ENCODE data around the gene PHF20.
"Not testable (repeated sequence)": the region's sequence is repeated elsewhere in the genome, so short reads cannot be mapped to it uniquely, and the experiment has no call there.

The PHF20 gene

DNA sequence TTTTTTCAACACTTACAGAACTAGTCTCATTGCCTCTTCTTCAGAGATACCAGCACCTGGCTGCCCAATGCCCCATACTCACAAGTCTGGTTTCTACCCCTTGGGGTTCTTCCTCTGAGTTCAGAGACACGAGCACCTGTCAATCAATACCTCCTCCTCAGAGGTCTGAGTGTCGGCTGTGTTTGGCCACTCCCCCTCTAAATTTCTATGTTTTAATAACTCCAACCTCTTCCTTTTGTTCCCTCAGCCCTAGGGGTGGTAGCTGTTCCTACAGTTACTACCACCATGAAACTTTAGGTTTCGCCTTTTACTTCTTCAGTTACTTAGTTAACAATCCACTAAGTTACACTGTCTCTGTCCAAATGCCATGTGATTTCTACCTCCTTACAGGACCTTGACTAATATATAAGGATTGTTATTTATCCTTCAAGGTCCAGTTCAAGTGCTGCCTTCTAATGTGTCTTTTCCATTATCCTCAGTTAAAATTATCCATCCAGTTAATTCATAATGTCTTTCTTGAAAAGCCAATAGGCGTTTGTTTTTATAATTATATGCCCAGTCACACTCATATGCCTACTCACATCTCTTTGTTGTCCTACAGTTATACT is 14.6 kb upstream of the PHF20 start:
- DNase-seq = no peak
- Histone ChIP-seq H3K27me3 (ENCODE audit: insufficient read depth, low read length) (no peaks in the 10 kb centered on the region), H3K27ac (ENCODE audit: low read depth, low read length) (no peak overlapping the region), H3K4ac (ENCODE audit: low read depth, low read length) (no peak overlapping the region), H3K9me3 (ENCODE audit: insufficient read depth, low read depth, low read length) (no peaks in the 10 kb centered on the region), H3K4me2 (ENCODE audit: low read length) (no peak overlapping the region), H2BK120ac (ENCODE audit: insufficient read depth, low read length, poor library complexity) (no peak overlapping the region), H2AK5ac (ENCODE audit: low read length) (no peak overlapping the region), H3K4me1 (ENCODE audit: control insufficient read depth in 1 of 2, insufficient read depth in 2 of 2, low read length in 2 of 2) (no peaks in the 10 kb centered on the region), H4K91ac (ENCODE audit: low read depth, low read length) (no peak overlapping the region), H2BK12ac (ENCODE audit: low read length) (no peak overlapping the region), H3K23ac (ENCODE audit: low read length) (no peak overlapping the region), H2BK5ac (ENCODE audit: low read depth, low read length, poor library complexity) (no peak overlapping the region), H3K18ac (ENCODE audit: low read length) (no peak overlapping the region), H3K79me1 (ENCODE audit: low read length) (no peaks in the 10 kb centered on the region), H3K4me3 (ENCODE audit: low read depth, low read length) (no peak overlapping the region), H3K9ac (ENCODE audit: low read length) (no peak overlapping the region), H4K8ac (ENCODE audit: low read depth, low read length) (no peak overlapping the region), H3K14ac (ENCODE audit: low read length) (no peak overlapping the region), H4K12ac (ENCODE audit: low read depth, low read length) (no peak overlapping the region), H3K79me2 (ENCODE audit: control insufficient read depth, insufficient read depth, low read length, poor library complexity) (no peaks in the 10 kb centered on the region), H3K36me3 (ENCODE audit: control insufficient read depth in 1 of 2, insufficient read depth in 2 of 2, low read length in 2 of 2) (no peaks in the 10 kb centered on the region), H2AFZ (ENCODE audit: insufficient read depth, low read length, poor library complexity) (no peak overlapping the region)
- no CpG with 5 or more reads among the region's 4 CpGs for WGBS (ENCODE audit: extremely low coverage, insufficient coverage, insufficient read length)

DNA sequence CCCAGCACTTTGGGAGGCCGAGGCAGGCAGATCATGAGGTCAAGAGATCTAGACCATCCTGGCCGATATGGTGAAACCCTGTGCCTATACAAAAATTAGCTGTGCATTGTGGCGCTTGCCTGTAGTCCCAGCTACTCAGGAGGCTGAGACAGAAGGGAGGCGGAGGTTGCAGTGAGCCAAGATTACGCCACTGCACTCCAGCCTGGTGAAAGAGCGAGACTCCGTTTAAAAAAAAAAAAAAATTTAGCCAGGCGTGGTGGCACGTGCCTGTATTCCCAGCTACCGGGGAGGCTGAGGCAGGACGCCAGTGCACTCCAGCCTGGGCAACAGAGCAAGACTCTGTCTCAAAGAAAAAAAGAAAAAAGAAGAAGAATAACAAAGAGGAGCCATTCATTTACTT is 10.3 kb upstream of the PHF20 start:
- H2BK5ac ChIP-seq (ENCODE audit: low read depth, low read length, poor library complexity); H3K4me1 ChIP-seq (ENCODE audit: control insufficient read depth in 1 of 2, insufficient read depth in 2 of 2, low read length in 2 of 2); H2AFZ ChIP-seq (ENCODE audit: insufficient read depth, low read length, poor library complexity); H4K12ac ChIP-seq (ENCODE audit: low read depth, low read length); H3K14ac ChIP-seq (ENCODE audit: low read length); H3K9ac ChIP-seq (ENCODE audit: low read length); H3K18ac ChIP-seq (ENCODE audit: low read length); H2BK120ac ChIP-seq (ENCODE audit: insufficient read depth, low read length, poor library complexity); H4K8ac ChIP-seq (ENCODE audit: low read depth, low read length); H3K36me3 ChIP-seq (ENCODE audit: control insufficient read depth in 1 of 2, insufficient read depth in 2 of 2, low read length in 2 of 2); H2AK5ac ChIP-seq (ENCODE audit: low read length); H3K79me2 ChIP-seq (ENCODE audit: control insufficient read depth, insufficient read depth, low read length, poor library complexity); H3K4ac ChIP-seq (ENCODE audit: low read depth, low read length); H3K4me2 ChIP-seq (ENCODE audit: low read length); H3K9me3 ChIP-seq (ENCODE audit: insufficient read depth, low read depth, low read length); H3K23ac ChIP-seq (ENCODE audit: low read length); H3K27me3 ChIP-seq (ENCODE audit: insufficient read depth, low read length); H3K27ac ChIP-seq (ENCODE audit: low read depth, low read length); H3K79me1 ChIP-seq (ENCODE audit: low read length); H4K91ac ChIP-seq (ENCODE audit: low read depth, low read length); H2BK12ac ChIP-seq (ENCODE audit: low read length); H3K4me3 ChIP-seq (ENCODE audit: low read depth, low read length): not testable (repeated sequence)
- WGBS (ENCODE audit: extremely low coverage, insufficient coverage, insufficient read length) = no CpG with 5 or more reads among the region's 11 CpGs
- DNase-seq = peak; percentile 50 to 76

GRCh38 chr20:35762461-35762860 is 9.4 kb upstream of the PHF20 start:
- Histone ChIP-seq H3K4me3 (ENCODE audit: low read depth, low read length) (no peak overlapping the region), H4K91ac (ENCODE audit: low read depth, low read length) (no peak overlapping the region), H3K27me3 (ENCODE audit: insufficient read depth, low read length) (no peaks in the 10 kb centered on the region), H3K79me2 (ENCODE audit: control insufficient read depth, insufficient read depth, low read length, poor library complexity) (no peaks in the 10 kb centered on the region), H3K14ac (ENCODE audit: low read length) (no peak overlapping the region), H2BK5ac (ENCODE audit: low read depth, low read length, poor library complexity) (no peak overlapping the region), H3K18ac (ENCODE audit: low read length) (no peak overlapping the region), H4K8ac (ENCODE audit: low read depth, low read length) (no peak overlapping the region), H3K79me1 (ENCODE audit: low read length) (no peaks in the 10 kb centered on the region), H3K4me2 (ENCODE audit: low read length) (no peak overlapping the region), H2BK120ac (ENCODE audit: insufficient read depth, low read length, poor library complexity) (no peak overlapping the region), H3K9ac (ENCODE audit: low read length) (no peak overlapping the region), H2AFZ (ENCODE audit: insufficient read depth, low read length, poor library complexity) (no peak overlapping the region), H3K9me3 (ENCODE audit: insufficient read depth, low read depth, low read length) (no peaks in the 10 kb centered on the region), H4K12ac (ENCODE audit: low read depth, low read length) (no peak overlapping the region), H2AK5ac (ENCODE audit: low read length) (no peak overlapping the region), H3K4me1 (ENCODE audit: control insufficient read depth in 1 of 2, insufficient read depth in 2 of 2, low read length in 2 of 2) (peaks cover 0 to 2% of the 10 kb centered on the region in 2 experiments), H3K36me3 (ENCODE audit: control insufficient read depth in 1 of 2, insufficient read depth in 2 of 2, low read length in 2 of 2) (no peaks in the 10 kb centered on the region), H3K27ac (ENCODE audit: low read depth, low read length) (no peak overlapping the region), H2BK12ac (ENCODE audit: low read length) (no peak overlapping the region), H3K23ac (ENCODE audit: low read length) (no peak overlapping the region), H3K4ac (ENCODE audit: low read depth, low read length) (no peak overlapping the region)
- DNase-seq = peak; percentile 84 to 95
- no CpG with 5 or more reads among the region's 3 CpGs for WGBS (ENCODE audit: extremely low coverage, insufficient coverage, insufficient read length)

GRCh38 chr20:35764936-35765335 is 6.9 kb upstream of the PHF20 start:
- not testable (repeated sequence) for H4K91ac ChIP-seq (ENCODE audit: low read depth, low read length); H3K36me3 ChIP-seq (ENCODE audit: control insufficient read depth in 1 of 2, insufficient read depth in 2 of 2, low read length in 2 of 2); H2BK12ac ChIP-seq (ENCODE audit: low read length); H3K79me1 ChIP-seq (ENCODE audit: low read length); H3K9me3 ChIP-seq (ENCODE audit: insufficient read depth, low read depth, low read length); H3K23ac ChIP-seq (ENCODE audit: low read length); H3K4ac ChIP-seq (ENCODE audit: low read depth, low read length); H2BK120ac ChIP-seq (ENCODE audit: insufficient read depth, low read length, poor library complexity); H3K27me3 ChIP-seq (ENCODE audit: insufficient read depth, low read length); H3K4me2 ChIP-seq (ENCODE audit: low read length); H4K8ac ChIP-seq (ENCODE audit: low read depth, low read length); H2BK5ac ChIP-seq (ENCODE audit: low read depth, low read length, poor library complexity); H3K4me3 ChIP-seq (ENCODE audit: low read depth, low read length); H3K14ac ChIP-seq (ENCODE audit: low read length); H3K9ac ChIP-seq (ENCODE audit: low read length); H3K4me1 ChIP-seq (ENCODE audit: control insufficient read depth in 1 of 2, insufficient read depth in 2 of 2, low read length in 2 of 2); H2AFZ ChIP-seq (ENCODE audit: insufficient read depth, low read length, poor library complexity); H4K12ac ChIP-seq (ENCODE audit: low read depth, low read length); H3K79me2 ChIP-seq (ENCODE audit: control insufficient read depth, insufficient read depth, low read length, poor library complexity); H3K27ac ChIP-seq (ENCODE audit: low read depth, low read length); H2AK5ac ChIP-seq (ENCODE audit: low read length); H3K18ac ChIP-seq (ENCODE audit: low read length)
- peak; percentile 94 to 97 for DNase-seq
- WGBS (ENCODE audit: extremely low coverage, insufficient coverage, insufficient read length) = no CpG with 5 or more reads among the region's 2 CpGs
